ENCODE results near the gene PDE7B.

The PDE7B gene

GRCh38 chr6:135820340-135820739 is 31.2 kb upstream of the PDE7B start:
- H4K20me1 ChIP-seq (ENCODE audit: insufficient read depth, low read length): no peaks in the 10 kb centered on the region
- H3F3A ChIP-seq (ENCODE audit: insufficient read depth, low read length): no peaks in the 10 kb centered on the region
- no peak overlapping the region for H2AFZ ChIP-seq (ENCODE audit: low read length)
- no peak overlapping the region for H3K9ac ChIP-seq (ENCODE audit: low read length)
- H3K9me3 ChIP-seq (replicated peaks; ENCODE audit: insufficient read depth, low read length): no peaks in the 10 kb centered on the region
- H3K36me3 ChIP-seq (replicated peaks; ENCODE audit: insufficient read depth, low read length): no peaks in the 10 kb centered on the region
- no peaks in the 10 kb centered on the region for H3K27me3 ChIP-seq (replicated peaks; ENCODE audit: insufficient read depth, low read length)
- H3K27ac ChIP-seq (ENCODE audit: low read length): no peak overlapping the region
- no peak for DNase-seq
- H3K4me1 ChIP-seq (ENCODE audit: low read length): no peaks in the 10 kb centered on the region
- H3K79me2 ChIP-seq (ENCODE audit: low read length): no peaks in the 10 kb centered on the region
- H3K4me3 ChIP-seq (ENCODE audit: low read length): no peak overlapping the region
- no peak for TF ChIP-seq CTCF (IDR thresholded peaks at IDR 0.05; ENCODE audit: low read length)
- TF ChIP-seq EZH2 (optimal IDR thresholded peaks at IDR 0.05; ENCODE audit: low read depth, low read length): no peak
- H3K4me2 ChIP-seq (ENCODE audit: low read depth, low read length): no peak overlapping the region
- H3K9me2 ChIP-seq (replicated peaks; ENCODE audit: insufficient read depth, low read length): no peaks in the 10 kb centered on the region

- no peaks in the 10 kb centered on the region for H3K36me3 ChIP-seq (replicated peaks; ENCODE audit: insufficient read depth, low read length)
- H3K4me2 ChIP-seq (ENCODE audit: low read depth, low read length): no peak overlapping the region
- H3F3A ChIP-seq (ENCODE audit: insufficient read depth, low read length): no peaks in the 10 kb centered on the region
- H3K9me3 ChIP-seq (replicated peaks; ENCODE audit: insufficient read depth, low read length): no peaks in the 10 kb centered on the region
- no peak overlapping the region for H3K9ac ChIP-seq (ENCODE audit: low read length)
- no peak overlapping the region for H2AFZ ChIP-seq (ENCODE audit: low read length)
- DNase-seq: no peak
- no peak overlapping the region for H3K4me3 ChIP-seq (ENCODE audit: low read length)
- H3K9me2 ChIP-seq (replicated peaks; ENCODE audit: insufficient read depth, low read length): no peaks in the 10 kb centered on the region
- no peaks in the 10 kb centered on the region for H3K4me1 ChIP-seq (ENCODE audit: low read length)
- H3K27ac ChIP-seq (ENCODE audit: low read length): no peak overlapping the region
- no peaks in the 10 kb centered on the region for H4K20me1 ChIP-seq (ENCODE audit: insufficient read depth, low read length)
- H3K27me3 ChIP-seq (replicated peaks; ENCODE audit: insufficient read depth, low read length): no peaks in the 10 kb centered on the region
- TF ChIP-seq CTCF (IDR thresholded peaks at IDR 0.05; ENCODE audit: low read length): no peak
- no peak for TF ChIP-seq EZH2 (optimal IDR thresholded peaks at IDR 0.05; ENCODE audit: low read depth, low read length)
- TF ChIP-seq EZH2phosphoT487 (IDR thresholded peaks at IDR 0.05; ENCODE audit: low read length): no peak
- H3K79me2 ChIP-seq (ENCODE audit: low read length): no peaks in the 10 kb centered on the region
Measured at GRCh38 chr6:135823851-135824250, 27.6 kb upstream of the PDE7B start.

- Histone ChIP-seq H2AFZ (ENCODE audit: low read length) (no peak overlapping the region), H4K20me1 (ENCODE audit: insufficient read depth, low read length) (no peaks in the 10 kb centered on the region), H3K27ac (ENCODE audit: low read length) (no peak overlapping the region), H3K9me3 (replicated peaks; ENCODE audit: insufficient read depth, low read length) (no peaks in the 10 kb centered on the region), H3F3A (ENCODE audit: insufficient read depth, low read length) (no peaks in the 10 kb centered on the region), H3K4me3 (ENCODE audit: low read length) (no peak overlapping the region), H3K4me1 (ENCODE audit: low read length) (no peaks in the 10 kb centered on the region), H3K36me3 (replicated peaks; ENCODE audit: insufficient read depth, low read length) (no peaks in the 10 kb centered on the region), H3K9ac (ENCODE audit: low read length) (no peak overlapping the region), H3K79me2 (ENCODE audit: low read length) (no peaks in the 10 kb centered on the region), H3K27me3 (replicated peaks; ENCODE audit: insufficient read depth, low read length) (no peaks in the 10 kb centered on the region), H3K9me2 (replicated peaks; ENCODE audit: insufficient read depth, low read length) (no peaks in the 10 kb centered on the region), H3K4me2 (ENCODE audit: low read depth, low read length) (no peak overlapping the region)
- no peak for DNase-seq
- TF ChIP-seq EZH2phosphoT487 (IDR thresholded peaks at IDR 0.05; ENCODE audit: low read length) (no peak), EZH2 (optimal IDR thresholded peaks at IDR 0.05; ENCODE audit: low read depth, low read length) (no peak), CTCF (IDR thresholded peaks at IDR 0.05; ENCODE audit: low read length) (no peak)
Measured at GRCh38 chr6:135826236-135826804, 25.2 kb upstream of the PDE7B start.

All from MM.1S (cell line).